ENCODE results near the gene HAPLN3. TPM values are rescaled to one million over a fixed set of nuclear protein-coding genes. Genes with fewer than 3 reads are reported as not detected.
A peak's percentile ranks its signal among the peaks of the same experiment; 100 is the strongest.

Gene HAPLN3
- total and polyA plus RNA-seq, 4 donors, result 12.6 to 20.3 (median 18.4) TPM

- Histone ChIP-seq H3K27ac (ENCODE audit: low read depth, low read length) (no peak overlapping the region), H3K36me3 (ENCODE audit: control insufficient read depth, insufficient read depth, low read length) (peaks cover 43% of the 10 kb centered on the region), H3K9me3 (ENCODE audit: control insufficient read depth, insufficient read depth, low read length) (no peaks in the 10 kb centered on the region), H3K27me3 (ENCODE audit: control insufficient read depth, insufficient read depth, low read length) (peaks cover 21% of the 10 kb centered on the region), H3K4me3 (ENCODE audit: low read depth, low read length) (no peak overlapping the region), H3K4me1 (ENCODE audit: control insufficient read depth, insufficient read depth, low read length) (peaks cover 50% of the 10 kb centered on the region)
- 95% methylated on average over 4 of the region's 15 CpGs for WGBS (ENCODE audit: insufficient coverage)
- no peak for DNase-seq (ENCODE audit: low read depth in 4 of 6, low spot score in 6 of 6)
These were observed 3.4 kb upstream of the HAPLN3 start for GRCh38 chr15:88898736-88899135.

GRCh38 chr15:88897456-88898194 lies 2.3 kb upstream of the HAPLN3 start:
- peaks cover 35% of the 10 kb centered on the region for H3K36me3 ChIP-seq (ENCODE audit: control insufficient read depth, insufficient read depth, low read length)
- peak in 2 of 6 donors; percentile 77 to 83 for DNase-seq (ENCODE audit: low read depth in 4 of 6, low spot score in 6 of 6)
- H3K9me3 ChIP-seq (ENCODE audit: control insufficient read depth, insufficient read depth, low read length), result no peaks in the 10 kb centered on the region
- H3K4me1 ChIP-seq (ENCODE audit: control insufficient read depth, insufficient read depth, low read length), result peaks cover 50% of the 10 kb centered on the region
- peaks cover 28% of the 10 kb centered on the region for H3K27me3 ChIP-seq (ENCODE audit: control insufficient read depth, insufficient read depth, low read length)
- H3K27ac ChIP-seq (ENCODE audit: low read depth, low read length), result peak overlapping the region; percentile 85
- WGBS (ENCODE audit: insufficient coverage), result 28% methylated on average over 11 of the region's 12 CpGs
- no peak overlapping the region for H3K4me3 ChIP-seq (ENCODE audit: low read depth, low read length)

GRCh38 chr15:88897142-88897455 lies 1.8 kb upstream of the HAPLN3 start:
- peaks cover 31% of the 10 kb centered on the region for H3K36me3 ChIP-seq (ENCODE audit: control insufficient read depth, insufficient read depth, low read length)
- WGBS (ENCODE audit: insufficient coverage), result 24% methylated on average over 8 of the region's 8 CpGs
- H3K27ac ChIP-seq (ENCODE audit: low read depth, low read length), result peak overlapping the region; percentile 85
- H3K9me3 ChIP-seq (ENCODE audit: control insufficient read depth, insufficient read depth, low read length), result no peaks in the 10 kb centered on the region
- no peak overlapping the region for H3K4me3 ChIP-seq (ENCODE audit: low read depth, low read length)
- peaks cover 30% of the 10 kb centered on the region for H3K27me3 ChIP-seq (ENCODE audit: control insufficient read depth, insufficient read depth, low read length)
- H3K4me1 ChIP-seq (ENCODE audit: control insufficient read depth, insufficient read depth, low read length), result peaks cover 50% of the 10 kb centered on the region
- no peak for DNase-seq (ENCODE audit: low read depth in 4 of 6, low spot score in 6 of 6)

- Histone ChIP-seq H3K27ac (ENCODE audit: low read depth, low read length) (peak overlapping the region; percentile 85), H3K36me3 (ENCODE audit: control insufficient read depth, insufficient read depth, low read length) (peaks cover 25% of the 10 kb centered on the region), H3K27me3 (ENCODE audit: control insufficient read depth, insufficient read depth, low read length) (peaks cover 30% of the 10 kb centered on the region), H3K9me3 (ENCODE audit: control insufficient read depth, insufficient read depth, low read length) (no peaks in the 10 kb centered on the region), H3K4me3 (ENCODE audit: low read depth, low read length) (no peak overlapping the region), H3K4me1 (ENCODE audit: control insufficient read depth, insufficient read depth, low read length) (peaks cover 50% of the 10 kb centered on the region)
- 64% methylated on average over 7 of the region's 8 CpGs for WGBS (ENCODE audit: insufficient coverage)
- DNase-seq (ENCODE audit: low read depth in 4 of 6, low spot score in 6 of 6), result no peak
These were observed 1.1 kb upstream of the HAPLN3 start for GRCh38 chr15:88896333-88897033.

- Histone ChIP-seq H3K27me3 (ENCODE audit: control insufficient read depth, insufficient read depth, low read length) (peaks cover 30% of the 10 kb centered on the region), H3K9me3 (ENCODE audit: control insufficient read depth, insufficient read depth, low read length) (no peaks in the 10 kb centered on the region), H3K27ac (ENCODE audit: low read depth, low read length) (no peak overlapping the region), H3K4me3 (ENCODE audit: low read depth, low read length) (peak overlapping the region; percentile 36), H3K36me3 (ENCODE audit: control insufficient read depth, insufficient read depth, low read length) (peaks cover 8% of the 10 kb centered on the region), H3K4me1 (ENCODE audit: control insufficient read depth, insufficient read depth, low read length) (peaks cover 50% of the 10 kb centered on the region)
- WGBS (ENCODE audit: insufficient coverage), result 2% methylated on average over 23 of the region's 23 CpGs
- peak in 2 of 6 donors; percentile 53 to 71 for DNase-seq (ENCODE audit: low read depth in 4 of 6, low spot score in 6 of 6)
These were observed 961 bp downstream of the HAPLN3 start for GRCh38 chr15:88894348-88894818.

GRCh38 chr15:88891540-88892254 lies 3.6 kb downstream of the HAPLN3 start:
- H3K4me1 ChIP-seq (ENCODE audit: control insufficient read depth, insufficient read depth, low read length), result peaks cover 27% of the 10 kb centered on the region
- WGBS (ENCODE audit: insufficient coverage), result 86% methylated on average over 5 of the region's 7 CpGs
- peaks cover 30% of the 10 kb centered on the region for H3K27me3 ChIP-seq (ENCODE audit: control insufficient read depth, insufficient read depth, low read length)
- no peaks in the 10 kb centered on the region for H3K9me3 ChIP-seq (ENCODE audit: control insufficient read depth, insufficient read depth, low read length)
- H3K4me3 ChIP-seq (ENCODE audit: low read depth, low read length), result no peak overlapping the region
- peak in 1 of 6 donors; percentile 53 for DNase-seq (ENCODE audit: low read depth in 4 of 6, low spot score in 6 of 6)
- H3K27ac ChIP-seq (ENCODE audit: low read depth, low read length), result no peak overlapping the region
- peaks cover 7% of the 10 kb centered on the region for H3K36me3 ChIP-seq (ENCODE audit: control insufficient read depth, insufficient read depth, low read length)

- H3K27me3 ChIP-seq (ENCODE audit: control insufficient read depth, insufficient read depth, low read length), result peaks cover 27% of the 10 kb centered on the region
- 94% methylated on average over 3 of the region's 4 CpGs for WGBS (ENCODE audit: insufficient coverage)
- no peaks in the 10 kb centered on the region for H3K9me3 ChIP-seq (ENCODE audit: control insufficient read depth, insufficient read depth, low read length)
- no peak overlapping the region for H3K4me3 ChIP-seq (ENCODE audit: low read depth, low read length)
- H3K36me3 ChIP-seq (ENCODE audit: control insufficient read depth, insufficient read depth, low read length), result peaks cover 7% of the 10 kb centered on the region
- H3K4me1 ChIP-seq (ENCODE audit: control insufficient read depth, insufficient read depth, low read length), result peaks cover 15% of the 10 kb centered on the region
- H3K27ac ChIP-seq (ENCODE audit: low read depth, low read length), result no peak overlapping the region
- no peak for DNase-seq (ENCODE audit: low read depth in 4 of 6, low spot score in 6 of 6)
These were observed 4.8 kb downstream of the HAPLN3 start for GRCh38 chr15:88890495-88890894.

GRCh38 chr15:88888719-88889118 lies 6.6 kb downstream of the HAPLN3 start:
- H3K27ac ChIP-seq (ENCODE audit: low read depth, low read length), result no peak overlapping the region
- no peaks in the 10 kb centered on the region for H3K9me3 ChIP-seq (ENCODE audit: control insufficient read depth, insufficient read depth, low read length)
- peaks cover 7% of the 10 kb centered on the region for H3K36me3 ChIP-seq (ENCODE audit: control insufficient read depth, insufficient read depth, low read length)
- H3K4me3 ChIP-seq (ENCODE audit: low read depth, low read length), result no peak overlapping the region
- H3K27me3 ChIP-seq (ENCODE audit: control insufficient read depth, insufficient read depth, low read length), result peaks cover 9% of the 10 kb centered on the region
- DNase-seq (ENCODE audit: low read depth in 4 of 6, low spot score in 6 of 6), result no peak
- 90% methylated on average over 3 of the region's 5 CpGs for WGBS (ENCODE audit: insufficient coverage)
- H3K4me1 ChIP-seq (ENCODE audit: control insufficient read depth, insufficient read depth, low read length), result no peaks in the 10 kb centered on the region

GRCh38 chr15:88887068-88887580 lies 8.2 kb downstream of the HAPLN3 start:
- Histone ChIP-seq H3K4me1 (ENCODE audit: control insufficient read depth, insufficient read depth, low read length) (no peaks in the 10 kb centered on the region), H3K27ac (ENCODE audit: low read depth, low read length) (no peak overlapping the region), H3K4me3 (ENCODE audit: low read depth, low read length) (no peak overlapping the region), H3K36me3 (ENCODE audit: control insufficient read depth, insufficient read depth, low read length) (peaks cover 7% of the 10 kb centered on the region), H3K27me3 (ENCODE audit: control insufficient read depth, insufficient read depth, low read length) (no peaks in the 10 kb centered on the region), H3K9me3 (ENCODE audit: control insufficient read depth, insufficient read depth, low read length) (no peaks in the 10 kb centered on the region)
- 90% methylated on average over 17 of the region's 18 CpGs for WGBS (ENCODE audit: insufficient coverage)
- no peak for DNase-seq (ENCODE audit: low read depth in 4 of 6, low spot score in 6 of 6)
